Fibroblast of skin of right biceps (primary cell): ENCODE results near the gene ZCWPW1.
"Not testable (repeated sequence)": the region's sequence is repeated elsewhere in the genome, so short reads cannot be mapped to it uniquely, and the experiment has no call there.

Source experiments
- DNase-seq: peaks from one replicate; pipeline ENCODE4 v3.0.0-alpha.2; 2013

The ZCWPW1 gene

DNA sequence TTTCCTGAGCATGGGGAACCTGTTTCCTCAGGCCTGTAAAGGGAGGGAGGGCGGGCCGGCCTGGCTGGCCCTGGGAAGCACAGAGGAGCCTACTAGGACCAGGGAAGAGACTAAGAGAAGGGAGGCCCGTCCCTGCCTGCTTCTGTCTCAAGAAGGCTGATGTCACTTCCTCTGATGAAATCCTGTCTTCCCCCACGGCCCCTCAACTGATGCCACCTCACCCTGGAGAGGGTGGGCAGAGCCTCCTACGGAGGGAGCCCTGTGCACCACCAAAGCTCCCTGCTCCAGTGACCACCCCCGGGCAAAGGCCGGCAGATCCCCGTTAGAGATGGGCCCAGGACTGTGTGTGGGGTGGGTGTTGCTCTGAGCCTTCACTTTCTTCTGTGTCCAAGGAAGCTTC is 56.2 kb downstream of the ZCWPW1 start:
- peak; percentile 64 for DNase-seq

DNA sequence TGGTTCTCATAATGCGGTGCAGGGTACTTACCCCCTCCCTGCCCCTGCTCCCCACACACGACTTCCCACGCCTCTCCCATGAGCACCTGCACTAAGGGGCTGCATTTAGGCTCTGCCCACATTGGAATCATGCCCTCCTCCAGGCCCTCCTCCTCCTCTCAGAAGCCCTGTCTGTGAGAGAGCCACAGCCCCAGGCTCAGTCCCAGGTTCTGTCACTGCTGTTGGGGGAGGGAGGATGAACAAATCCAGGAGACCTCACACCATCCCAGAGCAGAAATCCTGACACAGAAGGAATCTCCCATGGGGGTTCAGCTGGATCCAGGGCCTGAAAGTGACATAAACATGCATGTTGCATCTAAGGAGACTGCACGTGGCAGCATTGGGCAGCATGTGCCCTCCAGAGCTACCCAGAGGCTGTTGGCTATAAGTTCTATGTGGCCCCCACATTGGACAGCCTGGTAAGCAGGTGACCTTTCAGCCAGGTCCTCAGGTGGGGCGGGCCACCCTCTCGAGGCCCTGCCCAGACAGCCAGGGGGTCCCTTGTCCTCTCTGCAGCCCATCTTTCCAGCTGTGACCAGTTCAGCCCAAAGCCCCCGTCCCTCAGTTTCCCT is 56.8 kb downstream of the ZCWPW1 start:
- DNase-seq, result no peak

DNA sequence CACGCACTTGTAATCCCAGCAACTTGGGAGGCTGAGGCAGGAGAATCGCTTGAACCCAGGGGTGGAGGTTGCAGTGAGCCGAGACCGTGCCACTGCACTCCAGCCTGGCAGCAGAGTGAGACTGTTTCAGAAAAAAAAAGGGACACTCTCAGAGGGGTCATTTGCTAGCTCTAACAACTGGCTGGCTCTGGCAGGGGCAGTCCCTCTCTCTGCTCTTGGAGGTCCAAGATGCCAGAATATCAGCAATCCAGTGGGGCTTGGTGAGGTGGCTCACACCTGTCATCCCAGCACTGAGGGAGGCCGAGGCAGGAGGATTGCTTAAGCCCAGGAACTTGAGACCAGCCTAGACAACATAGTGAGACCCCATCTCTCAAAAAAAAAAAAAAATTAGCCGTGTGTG is 57.8 kb downstream of the ZCWPW1 start:
- DNase-seq, result no peak

DNA sequence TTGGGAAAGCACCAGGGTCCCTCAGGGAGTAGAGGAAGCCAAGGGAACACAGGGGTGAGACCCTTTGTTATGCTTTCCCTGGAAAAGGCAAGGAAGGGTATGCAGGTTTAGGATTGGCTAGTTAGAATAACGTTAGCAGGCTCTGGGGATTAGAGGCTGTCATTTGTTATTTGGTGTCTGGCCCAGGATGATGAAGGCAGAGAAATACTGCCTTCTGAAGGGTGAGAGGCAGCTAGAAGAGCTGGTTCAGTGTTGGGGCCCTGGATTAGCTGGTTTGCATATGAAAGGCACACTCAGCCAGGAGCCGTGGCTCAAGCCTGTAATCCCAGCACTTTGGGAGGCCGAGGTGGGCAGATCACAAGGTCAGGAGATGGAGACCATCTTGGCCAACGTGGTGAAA is 58.2 kb downstream of the ZCWPW1 start:
- no peak for DNase-seq

DNA sequence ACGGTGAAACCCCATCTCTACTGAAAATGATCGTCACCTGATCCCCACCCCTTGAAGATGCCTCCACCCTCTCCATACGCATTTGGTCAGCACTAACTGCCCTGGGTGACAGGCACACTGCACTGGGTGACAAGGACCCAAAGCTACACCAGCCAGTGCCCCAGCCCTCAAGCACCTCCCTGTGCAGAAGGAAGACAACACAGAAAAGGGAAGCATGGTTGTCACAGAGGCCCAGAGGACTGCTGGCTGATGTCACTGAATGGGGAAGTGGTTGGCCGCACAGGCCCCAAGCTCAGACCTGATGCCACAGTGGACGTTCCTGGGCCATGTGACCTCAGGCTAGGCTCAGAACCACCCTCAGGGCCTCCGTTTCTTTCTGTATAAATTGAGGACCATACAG is 59.4 kb downstream of the ZCWPW1 start:
- no peak for DNase-seq

DNA sequence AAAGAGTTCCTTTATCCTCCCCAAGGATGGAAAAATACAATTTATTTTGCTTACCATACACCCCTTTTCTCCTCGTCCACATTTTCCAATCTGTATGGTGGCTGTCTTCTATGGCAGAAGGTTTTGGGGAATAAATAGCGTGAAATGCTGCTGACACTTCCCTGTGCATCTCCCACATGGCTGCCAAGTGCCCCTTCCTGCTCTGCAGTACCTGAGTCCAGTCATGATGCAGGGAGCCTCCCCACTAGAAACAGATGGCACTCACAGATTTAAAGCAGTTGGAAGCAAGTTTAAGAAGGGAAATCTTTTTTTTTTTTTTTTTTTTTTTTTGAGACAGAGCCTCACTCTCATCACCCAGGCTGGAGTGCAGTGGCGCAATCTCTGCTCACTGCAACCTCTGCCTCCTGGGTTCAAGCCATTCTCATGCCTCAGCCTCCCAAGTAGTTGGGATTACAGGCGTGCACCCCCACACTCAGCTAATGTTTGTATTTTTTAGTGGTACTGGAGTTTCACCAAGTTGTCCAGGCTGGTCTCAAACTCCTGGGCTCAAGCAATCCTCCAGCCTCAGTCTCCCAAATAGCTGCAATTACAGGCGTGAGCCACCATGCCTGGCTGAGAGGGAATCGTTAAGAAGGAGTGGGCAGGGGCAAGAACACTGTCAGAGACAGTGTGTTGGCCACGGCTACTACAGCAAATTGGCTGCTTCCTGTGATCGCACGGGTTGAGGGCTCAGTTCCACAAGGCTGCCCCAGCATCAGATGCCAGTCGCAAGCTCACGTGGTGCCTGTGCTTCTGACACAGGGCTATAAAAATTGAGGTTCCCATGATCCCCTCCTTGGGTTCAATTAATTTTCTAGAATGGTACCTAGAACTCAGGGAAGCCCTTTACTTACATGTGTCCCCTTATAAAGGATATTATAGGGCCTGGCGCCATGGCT is 60.6 kb downstream of the ZCWPW1 start:
- no peak for DNase-seq

DNA sequence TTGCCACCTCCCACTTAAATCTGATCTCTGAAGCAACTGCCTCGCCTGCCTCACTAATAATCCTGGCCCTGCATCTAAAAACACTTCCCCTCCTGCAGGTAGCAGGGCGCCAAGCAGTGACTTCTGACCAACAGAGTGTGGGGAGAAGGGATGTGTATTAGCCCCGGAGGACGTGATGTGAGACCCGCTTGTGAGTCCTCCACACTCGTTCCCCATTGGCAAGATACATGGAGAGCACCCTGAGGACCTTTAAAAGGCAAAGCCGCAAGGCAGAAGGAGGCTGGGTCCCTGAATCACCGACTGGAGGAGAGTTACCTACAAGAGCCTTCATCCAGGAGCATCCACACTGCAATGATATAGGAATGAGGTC is 61.3 kb downstream of the ZCWPW1 start:
- no peak for DNase-seq

DNA sequence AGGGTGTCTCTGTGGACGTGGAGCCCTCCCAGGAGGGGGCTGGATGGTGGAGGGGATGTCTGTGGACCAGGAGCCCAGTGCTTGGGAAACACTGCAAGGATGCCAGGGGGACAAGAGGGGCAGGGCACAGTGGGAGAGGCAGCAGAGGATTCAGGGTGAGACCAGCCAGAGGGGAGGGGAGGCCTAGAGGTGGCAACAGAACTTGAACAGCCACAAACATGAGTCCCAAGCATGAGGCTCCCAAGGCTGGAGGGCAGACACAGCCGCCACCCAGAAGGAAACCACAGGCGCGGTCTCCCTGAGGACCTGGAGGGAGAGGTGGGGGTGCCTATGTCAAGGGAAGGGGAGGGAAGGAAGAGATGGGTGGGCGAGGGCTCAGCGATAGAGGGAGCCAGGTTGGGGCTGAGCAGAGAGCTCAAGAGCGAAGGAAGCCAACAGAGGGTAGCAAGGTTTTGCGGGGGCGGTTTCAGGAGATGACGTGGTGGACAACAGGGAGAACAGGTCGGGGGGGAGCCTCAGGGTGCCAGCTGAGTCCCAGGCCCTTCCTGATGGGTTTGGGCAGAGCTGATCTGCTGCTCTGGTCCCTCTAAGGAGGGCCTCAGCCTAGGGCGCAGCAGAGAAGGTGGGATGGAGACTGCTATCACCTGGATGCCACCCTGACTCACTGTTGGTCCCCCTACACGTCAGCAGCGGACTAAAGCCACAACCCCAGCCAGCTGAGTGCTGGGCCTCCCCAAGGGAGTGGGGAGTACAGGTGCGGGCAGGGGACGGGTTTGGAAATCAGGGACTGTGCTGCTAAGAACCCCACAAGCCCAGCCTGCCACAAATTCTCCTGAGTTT is 61.9 kb downstream of the ZCWPW1 start:
- no peak for DNase-seq

DNA sequence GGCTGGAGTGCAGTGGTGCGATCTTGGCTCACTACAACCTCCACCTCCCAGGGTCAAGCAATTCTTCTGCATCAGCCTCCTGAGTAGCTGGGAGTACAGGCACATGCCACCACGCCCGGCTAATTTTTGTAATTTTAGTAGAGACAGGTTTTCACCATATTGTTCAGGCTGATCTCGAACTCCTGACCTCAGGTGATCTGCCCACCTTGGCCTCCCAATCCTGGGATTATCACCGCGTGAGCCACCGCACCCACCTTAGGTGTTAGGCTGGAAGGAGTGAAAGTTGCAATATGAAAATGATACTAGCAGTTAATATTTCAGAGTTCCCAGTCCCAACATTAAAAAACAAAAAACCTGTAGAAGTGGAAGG is 62.5 kb downstream of the ZCWPW1 start:
- DNase-seq, result not testable (repeated sequence)

DNA sequence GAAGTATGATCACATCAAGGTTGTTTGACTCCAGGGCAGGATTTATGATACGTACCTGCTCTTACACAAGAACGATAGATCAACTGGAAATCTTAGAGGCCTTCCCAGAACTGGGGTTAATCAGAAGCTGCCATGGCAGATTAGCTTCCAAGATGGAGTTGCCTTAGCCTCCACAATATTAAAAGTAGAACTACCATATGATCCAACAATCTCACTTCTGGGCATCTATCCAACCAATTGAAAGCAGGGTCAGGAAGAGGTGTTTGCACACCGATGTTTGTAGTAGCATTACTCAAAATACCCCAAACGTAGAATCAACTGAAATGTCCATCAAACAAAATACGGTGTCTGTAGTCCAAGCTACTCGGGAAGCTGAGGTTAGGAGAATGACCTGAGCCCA is 64.0 kb downstream of the ZCWPW1 start:
- DNase-seq, result no peak

DNA sequence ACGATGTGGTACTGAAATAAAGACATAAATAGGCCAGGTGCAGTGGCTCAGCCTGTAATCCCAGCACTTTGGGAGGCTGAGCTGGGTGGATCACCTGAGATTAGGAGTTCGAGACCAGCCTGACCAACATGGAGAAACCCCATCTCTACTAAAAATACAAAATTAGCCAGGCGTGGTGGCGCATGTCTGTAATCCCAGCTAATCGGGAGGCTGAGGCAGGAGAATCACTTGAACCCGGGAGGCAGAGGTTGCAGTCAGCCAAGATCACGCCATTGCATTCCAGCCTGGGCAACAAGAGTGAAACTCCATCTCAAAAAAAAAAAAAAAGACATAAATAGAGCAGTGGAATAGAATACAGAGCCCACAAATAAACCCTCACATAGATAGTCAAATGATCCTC is 64.7 kb downstream of the ZCWPW1 start:
- not testable (repeated sequence) for DNase-seq

DNA sequence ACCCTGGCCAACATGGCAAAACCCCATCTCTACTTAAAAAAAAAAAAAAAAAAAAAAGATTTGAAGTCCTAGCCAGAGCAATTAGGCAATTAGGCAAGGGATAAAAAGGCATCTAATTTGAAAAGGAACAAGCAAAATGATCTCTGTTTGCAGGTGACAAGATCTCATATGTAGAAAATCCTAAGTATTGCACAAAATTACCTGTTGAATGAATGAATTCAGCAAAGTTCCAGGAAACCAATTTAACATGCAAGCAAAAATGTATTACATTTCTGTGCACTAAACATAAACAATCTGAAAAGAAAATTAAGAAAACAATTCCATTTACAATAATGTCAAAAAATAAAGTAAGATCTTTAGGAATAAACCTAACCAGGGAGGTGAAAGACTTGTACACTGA is 65.4 kb downstream of the ZCWPW1 start:
- DNase-seq, result no peak

DNA sequence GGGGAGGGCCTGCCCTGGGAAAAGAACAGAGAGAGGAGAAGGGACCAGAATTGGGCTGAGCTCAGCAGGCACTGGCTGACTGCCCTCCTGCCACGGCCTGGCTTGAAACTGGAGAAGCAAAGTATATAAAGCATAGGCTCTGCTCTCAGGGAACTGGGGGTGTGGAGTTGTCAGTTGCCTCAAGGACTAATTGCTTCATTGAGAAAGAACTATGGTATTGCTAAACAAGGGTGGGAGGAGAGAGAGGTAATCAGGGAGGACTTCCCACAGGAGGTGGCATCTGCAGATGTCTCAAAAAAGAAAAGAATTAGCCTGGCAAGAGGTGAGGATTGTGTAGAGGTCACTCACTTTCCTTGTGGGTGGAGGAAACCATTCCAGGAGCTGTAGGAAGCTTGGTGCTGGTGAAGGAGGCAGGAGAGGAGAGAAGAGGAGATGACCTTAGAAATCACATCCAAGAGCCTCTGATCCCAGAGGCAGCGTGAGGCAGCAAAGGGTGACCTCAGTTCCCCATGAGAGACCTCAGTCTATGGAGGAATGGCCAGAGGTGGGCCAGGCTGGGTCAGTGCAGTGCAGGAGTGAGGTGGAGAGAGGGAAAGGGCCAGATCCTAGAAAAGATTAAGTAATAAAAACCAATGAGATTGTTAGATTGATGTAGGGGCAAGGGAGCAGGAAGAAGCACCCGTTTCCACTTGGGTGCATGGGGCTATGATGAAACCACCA is 68.2 kb downstream of the ZCWPW1 start:
- DNase-seq, result no peak

DNA sequence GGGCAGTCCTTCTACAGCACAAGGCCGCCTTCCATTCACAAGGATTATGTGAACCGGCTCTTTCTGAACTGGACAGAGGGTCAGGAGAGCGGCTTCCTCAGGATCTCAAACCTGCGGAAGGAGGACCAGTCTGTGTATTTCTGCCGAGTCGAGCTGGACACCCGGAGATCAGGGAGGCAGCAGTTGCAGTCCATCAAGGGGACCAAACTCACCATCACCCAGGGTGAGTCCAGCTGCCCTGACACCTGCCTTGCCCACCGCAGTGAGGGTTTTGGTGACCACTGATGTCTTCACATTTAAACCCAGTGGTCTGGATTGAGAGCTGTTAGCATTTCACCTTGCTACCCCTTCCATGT is 69.7 kb downstream of the ZCWPW1 start:
- DNase-seq, result no peak

DNA sequence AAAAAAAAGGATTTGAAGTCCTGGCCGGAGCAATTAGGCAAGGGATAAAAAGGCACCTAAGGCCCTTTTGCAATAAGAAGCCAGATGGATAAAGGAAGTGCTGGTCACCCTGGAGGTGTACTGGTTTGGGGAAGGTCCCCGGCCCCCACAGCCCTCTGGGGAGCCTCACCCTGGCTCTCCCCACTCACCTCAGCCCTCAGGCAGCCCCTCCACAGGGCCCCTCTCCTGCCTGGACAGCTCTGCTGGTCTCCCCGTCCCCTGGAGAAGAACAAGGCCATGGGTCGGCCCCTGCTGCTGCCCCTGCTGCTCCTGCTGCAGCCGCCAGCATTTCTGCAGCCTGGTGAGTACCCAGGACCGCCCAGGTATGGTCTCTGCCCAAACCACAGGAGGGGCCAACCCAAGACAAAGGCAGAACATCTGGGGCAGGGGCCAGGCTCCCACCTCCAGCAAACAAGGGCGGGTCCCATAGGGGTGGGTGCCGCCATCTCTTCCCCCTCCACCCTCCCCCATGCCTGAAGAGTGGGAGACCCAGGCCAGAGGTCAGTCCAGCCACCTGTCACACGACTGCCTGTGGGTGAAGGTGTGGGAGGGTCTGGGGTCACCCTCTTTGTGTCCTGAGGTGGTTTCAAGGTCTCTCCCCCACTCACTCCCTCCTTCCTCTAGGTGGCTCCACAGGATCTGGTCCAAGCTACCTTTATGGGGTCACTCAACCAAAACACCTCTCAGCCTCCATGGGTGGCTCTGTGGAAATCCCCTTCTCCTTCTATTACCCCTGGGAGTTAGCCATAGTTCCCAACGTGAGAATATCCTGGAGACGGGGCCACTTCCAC is 70.3 kb downstream of the ZCWPW1 start, which contains the start of gene PILRB:
PILRB (plus strand) TSS at position 91 of the 830 bp plus-strand sequence; CDS start at position 277, 186 bp downstream.
- no peak for DNase-seq

DNA sequence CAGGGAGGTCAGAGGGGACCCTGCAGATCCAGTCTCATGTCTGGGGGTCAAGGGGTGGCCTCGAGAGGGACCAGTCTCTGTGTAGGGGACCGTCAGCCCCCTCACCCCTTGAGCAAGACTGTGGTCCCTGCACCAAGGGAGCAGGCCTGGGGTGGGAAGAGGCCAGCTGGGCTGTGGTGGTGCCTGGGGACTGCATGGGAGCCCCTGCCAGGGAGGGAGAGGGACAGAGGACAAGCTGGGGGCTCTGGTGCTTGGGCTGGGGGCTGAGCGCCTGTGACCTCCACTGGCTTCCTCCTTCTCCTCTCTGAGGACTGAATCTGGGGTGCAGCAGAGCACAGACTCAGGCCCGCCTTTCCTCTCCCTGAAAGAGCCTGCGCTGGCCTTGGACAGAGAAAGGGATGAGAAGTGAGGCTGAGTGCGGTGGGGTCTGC is 71.4 kb downstream of the ZCWPW1 start:
- no peak for DNase-seq

DNA sequence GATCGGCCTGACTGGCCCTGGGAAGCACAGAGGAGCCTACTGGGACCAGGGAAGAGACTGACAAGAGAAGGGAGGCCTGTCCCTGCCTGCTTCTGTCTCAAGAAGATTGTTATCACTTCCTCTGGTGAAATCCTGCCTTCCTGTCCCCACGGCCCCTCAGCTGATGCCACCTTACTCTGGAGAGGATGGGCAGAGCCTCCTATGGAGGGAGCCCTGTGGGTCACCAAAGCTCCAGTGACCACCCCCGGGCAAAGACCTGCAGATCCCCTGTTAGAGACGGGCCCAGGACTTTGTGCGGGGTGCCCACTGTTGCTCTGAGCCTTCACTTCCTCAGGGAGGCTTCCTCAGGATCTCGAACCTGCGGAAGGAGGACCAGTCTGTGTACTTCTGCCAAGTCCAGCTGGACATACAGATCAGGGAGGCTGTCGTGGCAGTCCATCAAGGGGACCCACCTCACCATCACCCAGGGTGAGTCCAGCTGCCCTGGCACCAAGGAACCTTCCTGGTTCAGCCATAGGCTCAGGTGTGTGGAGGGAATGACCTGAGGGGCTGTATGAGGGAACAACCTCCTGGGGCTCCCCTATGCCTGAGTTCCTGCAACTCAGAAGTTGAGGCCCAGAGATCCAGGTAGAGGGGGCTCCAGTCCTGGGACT is 72.0 kb downstream of the ZCWPW1 start:
- no peak for DNase-seq

DNA sequence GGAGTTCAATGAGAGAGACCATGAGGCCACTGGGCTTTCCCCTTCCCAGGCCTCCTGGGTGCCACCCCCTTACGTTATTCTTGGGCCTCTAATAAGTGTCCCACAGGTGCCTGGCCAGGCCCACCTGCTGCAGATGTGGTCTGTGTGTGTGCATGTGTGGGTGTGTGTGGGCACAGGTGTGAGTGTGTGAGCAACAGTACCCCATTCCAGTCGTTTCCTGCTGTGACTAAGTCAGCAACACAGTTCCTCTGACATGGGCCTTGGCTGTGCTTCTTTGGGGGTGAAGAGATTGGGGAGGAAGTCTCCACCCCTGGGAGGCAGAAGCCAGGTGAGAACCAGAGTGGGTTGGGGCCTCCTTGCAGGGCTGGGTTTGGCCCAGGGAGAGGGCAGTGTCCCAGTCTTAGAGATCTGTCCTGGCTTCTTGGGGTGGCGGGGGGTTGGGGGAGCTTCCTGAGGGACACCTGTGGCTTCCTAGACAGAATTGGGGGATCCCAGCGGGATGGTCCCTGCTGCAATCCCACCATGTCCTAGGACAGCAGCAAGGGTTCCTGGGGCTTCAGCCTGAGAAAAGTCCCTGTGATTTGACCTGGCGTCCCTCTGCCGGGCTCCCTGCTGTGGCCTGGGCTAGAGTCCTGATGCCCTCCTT is 74.7 kb downstream of the ZCWPW1 start:
- DNase-seq, result no peak

DNA sequence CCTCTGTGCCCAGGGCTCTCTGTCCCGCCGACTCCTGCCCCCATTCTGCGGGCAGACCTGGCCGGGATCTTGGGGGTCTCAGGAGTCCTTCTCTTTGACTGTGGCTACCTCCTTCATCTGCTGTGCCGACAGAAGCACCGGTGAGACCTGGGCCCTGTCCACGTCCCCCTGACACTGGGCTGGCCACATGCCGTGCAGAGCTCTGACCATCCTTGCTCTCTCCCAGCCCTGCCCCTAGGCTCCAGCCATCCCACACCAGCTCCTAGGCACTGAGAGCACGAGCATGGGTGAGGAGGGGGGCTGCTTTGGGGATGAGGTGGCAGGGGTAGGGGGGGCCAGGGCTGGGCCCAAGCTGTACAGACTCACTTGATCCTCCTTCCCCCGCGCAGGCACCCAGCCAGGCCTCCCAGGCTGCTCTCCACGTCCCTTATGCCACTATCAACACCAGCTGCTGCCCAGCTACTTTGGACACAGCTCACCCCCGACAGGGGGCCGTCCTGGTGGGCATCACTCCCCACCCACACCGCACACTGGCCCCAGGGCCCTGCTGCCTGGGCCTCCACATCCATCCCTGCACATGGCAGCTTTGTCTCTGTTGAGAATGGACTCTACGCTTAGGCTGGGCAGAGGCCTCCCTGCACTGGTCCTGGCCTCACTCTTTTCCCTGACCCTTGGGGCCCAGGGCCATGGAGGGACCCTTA is 75.4 kb downstream of the ZCWPW1 start:
- DNase-seq, result no peak

DNA sequence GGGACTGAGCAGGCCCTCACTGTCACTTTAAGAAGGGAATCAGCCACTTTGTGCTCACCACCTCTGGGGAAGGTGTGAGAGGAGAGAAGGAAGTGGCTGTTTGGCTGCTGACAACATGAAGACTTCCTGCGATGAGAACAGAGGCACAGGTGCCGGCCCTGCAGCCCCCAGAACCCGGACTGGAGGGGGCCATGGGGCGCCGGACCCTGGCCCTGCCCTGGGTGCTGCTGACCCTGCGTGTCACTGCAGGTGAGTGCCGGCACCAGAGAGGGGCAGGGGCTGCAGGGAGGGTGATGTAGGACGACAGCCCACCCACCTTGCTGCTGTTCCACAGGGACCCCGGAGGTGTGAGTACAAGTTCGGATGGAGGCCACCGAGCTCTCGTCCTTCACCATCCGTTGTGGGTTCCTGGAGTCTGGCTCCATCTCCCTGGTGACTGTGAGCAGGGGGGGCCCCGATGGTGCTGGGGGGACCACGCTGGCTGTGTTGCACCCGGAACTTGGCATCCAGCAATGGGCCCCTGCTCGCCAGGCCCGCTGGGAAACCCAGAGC is 76.2 kb downstream of the ZCWPW1 start:
- DNase-seq, result not testable (repeated sequence)
